HG03103 (cell line): Measurements from ENCODE around the gene CHKA.

ENCODE experiments used
- ATAC-seq: cut with Tn5 transposase; IDR thresholded peaks from one replicate; pipeline ENCODE4 v1.9.1; 2021; ENCODE audit warnings: low read depth; ENCODE audit not compliant: unreplicated experiment

The CHKA gene

DNA sequence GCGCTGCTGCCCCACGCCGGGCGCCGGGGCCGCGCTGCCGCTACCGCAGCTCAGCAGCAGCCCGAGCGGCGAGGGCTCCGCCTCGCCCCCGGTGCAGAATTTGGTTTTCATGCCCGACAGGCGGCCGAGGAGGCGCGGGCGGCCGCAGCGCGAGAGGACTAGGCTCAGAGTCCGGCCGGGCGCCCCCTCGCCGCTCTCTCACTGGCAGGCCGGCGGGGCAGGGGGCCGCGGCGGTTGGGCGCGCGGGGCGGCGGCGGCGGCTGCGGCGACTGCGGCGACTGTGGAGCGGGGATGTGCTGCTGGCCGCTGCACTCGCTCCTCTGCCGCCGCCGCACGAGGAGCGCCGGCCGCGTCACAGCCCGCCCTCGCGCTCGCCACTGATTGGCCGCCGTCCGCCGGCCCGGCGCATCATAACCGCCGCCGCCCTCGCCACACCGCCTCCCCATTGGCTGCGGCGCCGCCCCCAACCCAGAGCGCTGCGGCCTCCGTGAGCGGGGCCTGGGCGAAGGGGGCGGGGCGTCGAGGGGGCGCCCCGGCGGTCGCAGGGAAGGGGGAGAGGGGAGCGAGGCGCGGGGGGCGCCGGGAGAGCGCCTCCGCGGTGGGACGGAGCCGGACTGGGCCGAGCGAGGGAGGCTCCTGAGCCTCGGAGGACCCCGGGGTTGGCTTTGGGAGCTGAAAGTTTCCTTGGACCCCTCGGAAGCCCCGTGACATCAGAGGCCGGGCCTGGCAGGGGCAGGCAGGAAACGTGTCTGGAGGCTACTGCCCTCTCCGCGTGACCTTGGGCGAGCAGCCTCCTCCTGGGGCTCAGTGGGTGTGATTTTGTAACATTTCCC, at the start of gene CHKA:
Gene CHKA (minus strand): TSS at position 322 of the 833 bp plus-strand sequence. CDS start 211 bp downstream, at position 111.
- ATAC-seq, result peak; percentile 71

DNA sequence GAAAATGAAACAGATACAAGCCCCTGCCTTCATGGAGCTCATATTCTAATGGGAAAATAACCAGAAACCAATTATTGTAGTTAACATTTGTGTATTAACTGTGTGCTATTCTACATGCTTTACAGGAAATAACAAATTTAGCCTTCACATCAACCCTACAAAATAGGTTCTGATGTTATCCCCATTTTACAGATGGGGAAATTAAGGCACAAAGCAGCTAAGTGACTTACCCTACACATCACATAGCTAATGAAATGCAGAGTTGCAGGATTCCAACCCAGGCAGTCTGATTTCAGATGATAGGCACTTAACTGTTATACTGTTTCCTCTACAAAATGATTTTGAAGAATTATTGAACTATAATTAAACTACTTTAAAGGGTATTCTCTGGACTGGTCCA, 48.3 kb upstream of the CHKA start:
- no peak for ATAC-seq

DNA sequence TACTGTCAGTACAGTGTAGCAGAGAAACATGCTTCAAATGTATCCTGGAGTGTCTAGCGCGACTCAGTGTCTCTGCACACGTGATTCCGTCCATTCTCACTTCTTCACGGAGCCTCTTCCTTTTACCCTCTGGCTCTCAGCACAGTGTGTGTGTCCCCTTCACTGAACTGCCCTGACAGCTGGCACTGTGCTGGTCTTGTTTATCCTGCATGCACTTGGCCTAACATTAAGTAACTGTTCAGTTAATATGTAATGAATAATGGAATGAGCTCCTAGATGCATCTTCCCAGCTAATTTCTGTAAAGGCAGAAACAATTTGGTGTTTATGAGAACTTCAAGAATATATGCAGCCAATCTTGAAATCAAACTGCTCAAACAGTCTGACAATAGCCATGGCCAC, 47.5 kb upstream of the CHKA start:
- no peak for ATAC-seq

DNA sequence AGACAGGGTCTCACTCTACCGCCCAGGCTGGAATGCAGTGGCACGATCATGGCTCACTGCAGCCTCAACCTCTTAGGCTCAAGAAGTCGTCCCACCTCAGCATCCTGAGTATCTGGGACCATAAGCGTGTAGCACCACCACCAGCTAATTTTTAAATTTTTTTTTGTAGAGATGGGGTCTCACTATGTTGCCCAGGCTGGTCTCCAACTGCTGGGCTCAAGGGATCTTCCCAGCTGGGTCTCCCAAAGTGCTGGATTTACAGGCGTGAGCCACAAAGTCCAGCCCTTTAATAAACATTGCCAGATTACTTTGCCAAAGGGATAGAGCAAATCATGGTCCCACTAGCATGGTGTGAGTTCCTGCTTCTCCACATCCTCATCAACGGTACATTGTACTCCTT, 46.3 kb upstream of the CHKA start:
- ATAC-seq, result no peak

DNA sequence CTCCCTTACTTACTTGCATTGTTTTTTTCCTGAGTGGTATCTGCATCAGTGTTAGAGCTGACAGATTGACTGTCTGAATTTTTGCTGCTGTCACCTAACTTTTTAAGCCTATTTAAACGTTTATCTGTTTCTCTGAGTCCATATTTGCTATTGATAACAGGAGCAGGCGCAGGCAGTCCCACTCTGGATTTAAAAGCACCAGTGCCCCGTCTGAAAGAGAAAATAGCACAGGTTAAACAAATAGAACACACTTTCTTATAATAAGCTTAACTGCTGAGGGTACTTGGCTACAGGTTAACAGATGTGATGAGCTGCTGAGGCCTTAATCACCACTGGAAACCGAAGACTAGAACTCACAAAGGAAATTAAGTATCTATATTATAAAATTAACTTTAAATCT, 45.8 kb upstream of the CHKA start:
- no peak for ATAC-seq

DNA sequence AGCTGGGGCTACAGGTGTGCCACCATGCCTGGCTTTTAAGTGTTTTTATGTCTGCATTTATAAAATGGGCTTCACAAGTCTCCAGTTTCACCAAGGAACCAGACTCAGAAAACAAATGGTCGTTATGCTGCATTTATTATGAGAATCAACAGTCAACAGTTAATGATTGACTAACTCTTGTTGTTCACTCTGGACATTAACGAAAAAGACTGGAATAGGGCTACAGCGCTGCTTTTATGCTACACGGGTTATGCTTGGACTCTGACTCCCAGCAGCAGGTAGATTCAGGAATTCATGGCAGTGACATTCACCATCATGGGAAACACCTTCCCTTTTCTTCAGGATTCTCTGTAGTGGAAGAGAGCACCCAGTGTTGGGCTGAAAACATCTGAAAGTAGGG, 44.4 kb upstream of the CHKA start:
- no peak for ATAC-seq

DNA sequence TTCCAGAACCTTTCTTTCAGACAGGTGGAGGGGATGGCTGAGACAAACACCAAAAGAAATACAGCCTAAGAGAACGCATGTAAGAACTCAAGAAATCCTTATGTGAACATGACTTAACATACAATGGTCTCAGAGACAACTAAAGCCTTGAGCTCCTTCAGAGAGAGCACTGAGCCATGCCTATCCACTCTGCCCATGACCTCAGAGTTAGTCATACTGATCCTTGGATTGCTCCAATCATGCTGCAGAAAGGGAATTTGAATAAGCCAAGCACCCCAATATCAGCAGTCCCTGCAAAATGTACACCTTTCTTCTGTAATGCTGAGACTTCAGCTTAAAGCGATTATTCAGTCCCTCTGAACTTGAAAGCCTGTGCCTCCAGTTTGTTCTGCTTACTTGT, 43.2 kb upstream of the CHKA start:
- no peak for ATAC-seq

DNA sequence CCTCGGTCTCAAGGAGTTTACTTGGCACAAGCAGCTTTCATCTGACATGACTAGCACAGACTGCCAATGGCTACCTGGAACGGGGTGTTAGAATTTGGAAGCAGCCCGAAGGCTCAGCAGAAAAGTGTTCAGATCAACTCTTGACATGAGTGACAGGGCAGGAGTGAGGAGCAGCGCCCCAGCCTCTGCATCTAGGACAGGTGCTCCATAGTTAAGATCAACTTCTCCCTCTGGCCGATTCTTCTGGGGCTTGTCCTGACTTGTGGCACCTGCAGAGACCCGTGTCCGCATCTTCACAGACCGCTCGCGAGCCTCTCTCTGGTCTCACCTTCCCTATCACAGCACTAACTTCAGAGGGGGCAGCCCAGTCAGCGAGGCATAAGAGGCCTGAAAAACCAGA, 42.5 kb upstream of the CHKA start:
- no peak for ATAC-seq

DNA sequence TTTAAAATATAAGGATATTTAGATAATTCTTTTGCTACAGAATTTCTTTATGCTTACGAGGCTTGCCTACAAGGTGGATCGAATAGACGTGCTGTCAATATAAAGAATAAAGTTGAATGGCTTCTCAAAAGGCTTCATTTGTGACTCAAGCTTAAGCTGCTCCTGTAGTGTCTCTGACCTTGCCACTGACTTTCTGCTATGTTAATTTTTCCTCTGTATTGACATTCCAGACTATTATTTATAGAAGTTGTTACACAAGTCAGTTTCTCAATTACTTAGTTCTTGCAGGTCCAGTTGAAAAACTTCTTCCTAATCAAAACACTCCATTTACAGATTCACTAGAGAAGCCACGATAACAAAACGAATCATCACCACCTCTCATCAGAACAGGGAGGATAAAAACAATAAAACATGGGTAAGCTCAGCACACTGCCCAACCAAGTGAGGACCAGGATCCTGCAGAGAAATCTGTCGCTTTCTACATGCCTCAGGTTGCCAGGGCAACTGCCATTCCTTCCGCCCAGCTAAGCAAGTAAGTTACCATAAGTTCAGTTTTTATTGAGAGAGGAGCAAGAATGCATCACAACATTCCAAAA, 39.0 kb upstream of the CHKA start:
- ATAC-seq, result no peak

DNA sequence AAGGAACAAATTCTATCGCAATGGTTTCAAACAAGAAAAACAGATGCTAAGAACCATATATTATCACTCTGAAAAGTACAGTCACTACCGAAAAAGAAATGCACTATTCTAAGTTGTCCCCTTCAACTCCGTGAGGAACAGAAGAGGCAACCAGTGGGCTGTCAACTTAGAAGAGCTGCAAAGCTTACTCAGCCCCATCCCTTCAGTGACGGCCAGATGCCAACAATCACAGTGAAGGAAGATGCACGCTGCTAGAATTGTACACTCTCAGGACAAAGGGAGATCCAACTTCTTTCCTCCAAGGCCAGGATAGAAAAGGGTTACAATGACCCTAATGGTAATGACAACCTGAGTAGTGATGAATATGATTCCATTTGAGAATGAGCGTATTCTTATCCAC, 38.5 kb upstream of the CHKA start:
- ATAC-seq, result no peak

DNA sequence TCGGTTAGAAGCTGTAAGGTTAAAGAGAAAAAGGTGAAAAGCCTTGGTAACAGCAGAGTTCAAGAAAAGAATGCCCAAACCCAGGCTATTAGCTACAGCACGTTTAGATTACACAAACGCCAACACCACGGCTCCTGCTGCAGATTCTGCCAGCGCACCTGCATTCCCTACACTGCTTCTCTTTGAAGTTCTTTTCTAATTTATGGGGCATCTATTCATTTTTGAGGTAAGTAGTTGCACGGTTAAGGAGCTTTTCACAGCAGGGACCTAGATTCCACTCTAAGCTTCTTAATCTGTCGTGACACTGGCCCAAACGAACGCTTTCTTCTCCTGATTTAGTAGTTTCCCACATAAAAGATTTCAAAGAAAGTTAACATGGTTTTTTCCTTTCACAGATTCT, 38.0 kb upstream of the CHKA start:
- no peak for ATAC-seq

DNA sequence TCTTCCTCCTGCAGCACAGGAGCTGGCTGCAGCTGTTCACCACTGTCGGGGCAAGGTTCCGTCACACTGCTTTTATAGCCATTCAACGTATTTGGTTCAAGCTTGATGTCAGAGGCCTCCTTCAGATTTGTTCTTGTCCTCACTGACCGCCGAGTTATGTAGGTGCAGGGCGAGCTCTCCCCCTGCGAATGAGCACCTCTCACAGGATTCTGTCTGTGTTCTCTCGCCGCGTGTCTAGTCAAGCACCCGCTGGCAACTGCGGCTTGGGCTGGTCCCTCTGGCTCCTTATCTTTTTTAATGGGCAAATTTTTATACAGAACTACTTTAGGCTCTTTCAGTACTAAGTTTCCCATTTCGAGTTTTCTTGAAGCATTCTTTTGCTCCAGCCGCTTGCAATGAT, 37.4 kb upstream of the CHKA start:
- ATAC-seq, result no peak

DNA sequence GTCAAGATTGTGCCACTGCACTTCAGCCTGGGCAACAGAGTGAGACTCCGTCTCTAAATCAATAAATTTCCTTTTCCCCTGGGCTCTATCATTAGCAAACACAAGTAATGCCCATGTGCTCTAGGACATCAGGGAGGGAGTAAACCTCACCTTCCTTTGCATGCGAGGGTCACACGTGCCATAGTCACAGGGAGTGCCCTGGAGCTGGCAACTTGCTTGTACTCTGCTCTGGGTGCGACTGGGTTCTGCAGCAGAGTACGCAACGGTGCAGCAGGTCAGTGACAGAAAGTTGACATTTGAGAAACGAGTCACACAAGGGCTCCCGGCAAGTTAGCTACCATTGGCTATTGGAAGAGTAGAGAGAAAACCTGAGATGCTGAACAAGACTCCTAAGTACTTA, 32.6 kb upstream of the CHKA start:
- ATAC-seq, result no peak

DNA sequence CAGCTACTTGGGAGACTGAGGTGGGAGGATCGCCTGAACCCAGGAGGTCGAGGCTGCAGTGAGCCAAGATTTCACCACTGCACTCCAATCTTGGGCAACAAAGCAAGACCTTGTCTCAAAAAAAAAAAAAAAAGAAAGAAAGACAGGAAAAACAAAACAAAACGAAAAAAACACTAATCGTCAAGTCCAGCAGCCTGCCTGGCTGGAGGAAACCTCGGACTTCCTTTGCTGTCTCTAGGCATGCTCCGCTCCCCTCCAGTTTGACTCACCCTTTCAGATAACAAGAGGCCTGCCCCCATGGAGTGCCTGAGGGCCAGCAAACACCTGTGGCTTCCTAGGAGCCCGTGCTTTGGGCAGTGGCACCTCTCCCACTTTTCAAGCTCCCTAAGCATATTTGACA, 28.8 kb upstream of the CHKA start:
- ATAC-seq, result no peak

DNA sequence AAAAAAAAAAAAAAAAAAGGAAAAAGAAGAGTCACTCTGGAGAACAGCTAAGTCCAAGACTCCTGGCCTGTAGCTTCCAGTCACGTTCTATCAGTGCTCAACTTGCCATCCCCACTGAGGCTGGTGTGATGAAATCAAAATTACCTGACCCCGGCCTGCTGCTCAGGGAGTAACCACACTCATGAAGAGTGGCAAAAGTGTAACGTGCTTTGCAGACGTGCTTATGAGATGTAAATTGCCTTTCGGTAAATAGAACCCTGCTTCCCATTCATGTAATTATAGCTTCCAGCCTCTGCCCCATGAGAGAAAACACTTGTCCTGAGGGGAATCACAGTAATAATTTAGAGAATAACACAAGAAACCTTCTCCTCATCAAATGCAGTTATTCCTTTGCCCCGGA, 28.2 kb upstream of the CHKA start:
- ATAC-seq, result no peak

DNA sequence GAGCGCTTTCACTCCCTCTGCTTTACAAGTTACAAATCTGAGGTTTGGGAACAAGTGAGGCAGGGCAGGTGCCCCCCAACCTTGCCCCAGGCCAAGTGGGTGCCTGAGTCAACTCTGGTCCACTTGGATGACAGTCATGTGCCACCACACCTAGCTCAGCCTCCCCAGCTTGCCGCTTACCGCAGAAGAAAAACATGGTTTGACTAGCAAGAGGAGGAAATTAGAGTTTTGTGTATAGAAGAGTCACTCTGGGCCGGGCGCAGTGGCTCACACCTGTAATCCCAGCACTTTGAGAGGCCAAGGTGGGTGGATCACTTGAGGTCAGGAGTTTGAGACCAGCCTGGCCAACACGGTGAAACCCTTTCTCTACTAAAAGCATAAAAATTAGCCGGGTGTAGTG, 27.7 kb upstream of the CHKA start:
- no peak for ATAC-seq

DNA sequence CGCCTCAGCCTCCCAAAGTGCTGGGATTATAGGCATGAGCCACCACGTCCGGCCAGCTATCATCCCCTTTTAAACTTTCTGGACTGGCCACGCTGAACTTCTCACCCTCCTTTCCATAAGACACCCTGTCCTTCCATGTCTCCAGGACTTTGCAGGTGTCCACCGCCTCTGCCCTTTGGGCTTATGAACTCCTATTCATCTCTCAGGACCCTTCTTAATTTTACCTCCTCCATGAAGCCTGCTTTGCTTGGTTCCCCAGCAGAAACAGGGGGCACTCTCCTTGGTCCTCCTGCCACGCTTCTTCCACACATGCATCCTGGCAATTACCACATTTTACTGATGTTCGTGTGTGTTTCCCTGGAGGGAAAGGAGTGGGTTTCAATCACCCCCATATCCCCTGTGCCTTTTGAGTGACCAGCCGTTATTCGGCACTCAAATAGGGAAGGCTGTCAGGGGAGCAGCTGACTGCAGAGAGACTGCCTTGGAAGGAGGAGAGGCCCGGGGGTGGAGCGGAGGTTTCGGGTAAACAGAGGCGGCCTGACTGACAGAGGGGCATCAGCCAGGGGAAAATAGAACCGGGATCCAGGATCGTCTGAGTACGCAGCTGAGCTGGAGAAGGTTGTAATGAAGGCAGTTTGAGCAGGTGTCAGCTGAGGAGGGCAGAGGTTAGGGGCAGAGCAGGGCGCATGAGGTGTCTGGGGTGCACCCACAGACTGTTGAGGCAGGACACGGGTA, 27.1 kb upstream of the CHKA start:
- no peak for ATAC-seq

DNA sequence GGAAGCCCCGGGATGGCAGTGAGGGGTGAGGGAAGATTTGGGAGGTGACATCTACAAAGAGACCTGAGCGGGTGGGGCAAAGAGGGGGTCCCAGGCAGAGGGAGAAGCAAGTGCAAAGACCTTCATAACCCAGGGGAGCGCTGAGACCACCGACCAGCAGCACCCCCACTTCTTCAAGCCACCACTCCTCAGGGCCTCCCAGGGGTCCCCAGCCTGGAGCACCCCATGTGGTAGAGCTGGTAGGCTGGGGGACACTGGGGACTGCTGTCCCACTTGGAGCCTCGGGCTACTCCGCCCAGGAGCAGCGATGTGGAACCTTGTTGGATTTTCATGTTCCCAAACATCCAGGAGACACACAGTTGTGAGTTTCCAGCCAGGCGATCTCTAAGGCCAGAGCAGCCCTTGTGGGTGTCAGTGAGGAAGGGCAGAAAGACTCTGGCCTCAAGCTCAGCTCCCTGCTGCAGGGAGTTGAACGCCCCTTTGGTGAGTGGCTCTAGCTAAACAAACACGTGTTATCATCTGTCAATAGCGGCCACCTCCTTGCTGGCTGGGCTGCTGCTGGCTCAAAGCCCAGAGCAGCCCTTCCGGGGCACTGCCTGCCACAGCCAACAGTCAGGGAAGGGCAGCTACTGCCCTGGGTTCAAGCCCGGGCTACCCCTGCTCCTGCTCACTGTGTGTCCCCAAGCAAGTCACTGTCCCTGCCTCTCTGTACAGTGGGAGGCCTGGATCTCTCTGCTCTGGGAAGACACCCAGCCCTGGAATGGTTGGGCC, 25.7 kb upstream of the CHKA start:
- ATAC-seq, result no peak

DNA sequence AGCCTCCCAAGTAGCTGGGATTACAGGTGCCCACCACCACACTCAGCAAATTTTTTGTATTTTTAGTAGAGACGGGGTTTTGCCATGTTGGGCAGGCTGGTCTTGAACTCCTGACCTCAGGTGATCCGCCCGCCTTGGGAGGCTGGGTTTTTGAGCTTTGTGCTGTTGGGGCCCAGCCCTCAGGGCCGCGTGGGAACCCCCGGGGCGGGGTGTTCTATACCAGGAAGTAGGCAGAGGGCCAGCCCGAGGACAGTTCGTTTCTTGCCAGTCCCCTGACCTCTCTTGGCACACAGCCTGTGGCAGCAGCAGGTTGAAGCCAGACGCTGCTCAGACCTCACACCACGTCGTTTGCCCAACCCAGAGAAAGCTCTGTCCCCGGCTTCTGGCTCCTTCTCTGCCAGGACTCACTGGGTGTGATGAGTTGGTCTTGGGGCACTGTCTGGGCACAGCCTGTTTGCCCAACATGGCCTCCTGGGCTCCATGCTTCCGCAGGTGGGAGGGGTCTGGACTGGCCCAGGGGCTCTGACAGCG, 24.9 kb upstream of the CHKA start:
- no peak for ATAC-seq

DNA sequence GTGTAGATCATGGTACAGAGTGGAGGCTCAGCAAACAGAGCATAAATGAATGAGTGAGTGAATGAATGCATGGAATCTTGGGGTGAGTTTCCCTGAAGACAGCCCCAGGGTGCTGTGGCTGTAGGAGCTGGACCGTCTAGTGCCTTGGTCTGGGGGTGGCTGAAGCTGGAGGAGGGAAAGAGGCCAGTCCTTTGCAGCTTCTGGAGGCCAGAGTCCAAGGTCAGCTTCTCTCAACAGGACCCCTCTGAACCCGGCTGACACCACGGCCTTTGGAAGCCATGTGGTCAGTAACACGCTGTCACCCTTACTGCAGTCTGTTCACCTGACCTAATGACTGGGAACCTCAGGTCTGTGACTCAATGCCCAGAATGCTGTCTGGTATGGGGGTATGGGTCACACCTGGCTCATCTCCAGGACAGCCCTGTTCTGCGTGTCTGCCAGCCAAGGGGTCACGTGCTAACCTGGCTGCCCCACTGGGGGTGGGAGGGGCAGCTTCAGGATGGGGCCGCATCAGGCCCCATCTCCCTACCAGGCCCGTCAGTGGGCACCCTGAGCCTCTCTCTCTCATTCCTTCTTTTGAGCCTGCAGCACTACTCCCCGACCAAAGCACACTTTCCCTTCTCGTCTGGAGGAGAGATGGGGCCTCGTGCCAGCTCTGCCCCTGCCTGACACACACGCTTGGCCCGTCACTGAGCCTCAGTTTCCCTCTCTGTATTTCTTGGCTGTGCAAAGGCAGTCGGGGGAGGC, 24.1 kb upstream of the CHKA start:
- ATAC-seq, result no peak
